K562 (cell line): ENCODE results near the gene LRP10. TPM values are rescaled to one million over a fixed set of nuclear protein-coding genes. Genes with fewer than 3 reads are reported as not detected.

Experiments used
- ATAC-seq: fragments of 200-7000 bp; cut with Tn5 transposase; 3 replicates; pipeline ENCODE4 v1.9.1; 2020; ENCODE audit warnings: moderate library complexity
- BruUV-seq: library from RNA; stranded (reverse); fragments of 400-500 nt; replicated peaks from 2 replicates; lab custom pipeline; 2021; lab: Mats Ljungman, UMichigan
- CTCF ChIA-PET: fragments of 300-600 bp; formaldehyde crosslinking; extraction: SDS; loops from one replicate; lab custom pipeline; 2021; ENCODE audit warnings: low intra/inter-chr PET ratio; lab: Yijun Ruan, JAX
- POLR2A ChIA-PET: fragments of 300-600, 350-650 bp; sonication (Branson Sonifier 250); formaldehyde crosslinking; extraction: SDS; loops from one replicate; lab custom pipeline; 2021; ENCODE audit warnings: antibody characterized with exemption, inconsistent platforms; lab: Yijun Ruan, JAX
- DNase-seq, 4 experiments: peaks; one replicate each; pipeline versions ENCODE4 v3.0.0 to v3.0.0-alpha.2; 2011 to 2018; ENCODE audit warnings: low spot score in 3 of 4, mixed read lengths in 3 of 4; ENCODE audit errors: extremely low read depth in 1 of 4
- FAIRE-seq: peaks from 2 replicates; lab custom pipeline; 2011; peaks lifted over from hg19 to GRCh38; lab: Jason Lieb, UNC
- H2AFZ ChIP-seq: 2 replicates; pipeline ENCODE4 v1.6.0; 2011; ENCODE audit warnings: low read depth, low read length, control low read depth, inconsistent platforms
- H3K27ac ChIP-seq: fragments of 200-600 bp; 3 replicates; pipeline ENCODE4 v1.8.0; 2011; ENCODE audit warnings: low read depth, mild to moderate bottlenecking, control low read depth, inconsistent platforms, low read length, moderate library complexity, mixed read lengths; ENCODE audit errors: extremely low read depth
- H3K27me3 ChIP-seq, 2 experiments: fragments of 300-600 bp in 1 of 2; 2 replicates in 1 of 2; 3 replicates in 1 of 2; pipeline versions ENCODE4 v1.6.0 to v1.8.0; 2011; ENCODE audit warnings: inconsistent platforms in 2 of 2, low read length in 2 of 2, mild to moderate bottlenecking in 1 of 2, mixed read lengths in 1 of 2, moderate library complexity in 1 of 2; ENCODE audit not compliant: control insufficient read depth in 2 of 2, insufficient read depth in 2 of 2
- H3K36me3 ChIP-seq: fragments of 300-600 bp; 3 replicates; pipeline ENCODE4 v1.8.0; 2011; ENCODE audit warnings: mild to moderate bottlenecking, low read length, inconsistent platforms; ENCODE audit not compliant: control insufficient read depth, insufficient read depth
- H3K4me1 ChIP-seq, 2 experiments: fragments of 200-600 bp in 1 of 2; replicated peaks in 1 of 2; 2 replicates in 1 of 2; 3 replicates in 1 of 2; pipeline versions ENCODE4 v1.5.1 to v1.8.0; 2011; ENCODE audit warnings: inconsistent platforms in 2 of 2, low read length in 2 of 2, mild to moderate bottlenecking in 1 of 2, mixed read lengths in 1 of 2, moderate library complexity in 1 of 2; ENCODE audit not compliant: control insufficient read depth in 2 of 2, insufficient read depth in 2 of 2
- H3K4me2 ChIP-seq: 2 replicates; pipeline ENCODE4 v1.6.1; 2011; ENCODE audit warnings: low read length, control low read depth, inconsistent platforms, mixed read lengths; ENCODE audit not compliant: insufficient read depth
- H3K4me3 ChIP-seq: fragments of 200-600 bp; sonication (generic), shearing (Covaris generic); 2 replicates; pipeline ENCODE4 v1.5.1; 2016; ENCODE audit warnings: control low read depth, inconsistent platforms
- H3K79me2 ChIP-seq: fragments of 200-600 bp; 3 replicates; pipeline ENCODE4 v1.8.0; 2011; ENCODE audit warnings: low read length, inconsistent platforms; ENCODE audit not compliant: control insufficient read depth, insufficient read depth
- H3K9ac ChIP-seq, 2 experiments: 2 replicates each; pipeline versions ENCODE4 v1.6.0 to v1.6.1; 2011; ENCODE audit warnings: low read depth in 2 of 2, low read length in 2 of 2, control low read depth in 1 of 2, inconsistent platforms in 1 of 2, mild to moderate bottlenecking in 1 of 2, mixed read lengths in 1 of 2; ENCODE audit not compliant: insufficient read depth in 1 of 2
- H3K9me1 ChIP-seq: one replicate; pipeline ENCODE4 v1.6.0; 2011; ENCODE audit warnings: inconsistent platforms, mild to moderate bottlenecking, low read length, moderate library complexity; ENCODE audit not compliant: control insufficient read depth, insufficient read depth
- H3K9me3 ChIP-seq: replicated peaks from 2 replicates; pipeline ENCODE4 v1.5.1; 2011; ENCODE audit warnings: low read depth, low read length, inconsistent platforms; ENCODE audit not compliant: control insufficient read depth, insufficient read depth
- H4K20me1 ChIP-seq: replicated peaks from 2 replicates; pipeline ENCODE4 v1.6.1; 2011; ENCODE audit warnings: low read length, inconsistent platforms, mixed read lengths; ENCODE audit not compliant: control insufficient read depth, insufficient read depth
- E2F5 ChIP-seq: sonication (generic); formaldehyde crosslinking; IDR thresholded peaks from 2 replicates; pipeline ENCODE4 v1.8.0; 2022; ENCODE audit warnings: mild to moderate bottlenecking, missing genetic modification reagents
- HBP1 ChIP-seq: fragments of 450-650 bp; formaldehyde crosslinking; IDR thresholded peaks from 2 replicates; pipeline ENCODE4 v1.4.0; 2022; ENCODE audit warnings: missing genetic modification characterization
- HDAC3 ChIP-seq: fragments of 450-650 bp; IDR thresholded peaks from 2 replicates; pipeline ENCODE4 v1.6.1; 2018; ENCODE audit warnings: borderline replicate concordance, mild to moderate bottlenecking, moderate library complexity; ENCODE audit not compliant: partially characterized antibody
- HMGN3 ChIP-seq: IDR thresholded peaks from 2 replicates; pipeline ENCODE4 v1.6.1; 2011; ENCODE audit warnings: borderline replicate concordance, low read depth, mild to moderate bottlenecking, mixed read lengths, low read length; ENCODE audit not compliant: insufficient read length; ENCODE audit errors: extremely low read depth
- KAT8 ChIP-seq: fragments of 450-650 bp; IDR thresholded peaks from 2 replicates; pipeline ENCODE4 v1.6.1; 2016; ENCODE audit warnings: low read depth, mild to moderate bottlenecking
- MEF2D ChIP-seq: conservative IDR thresholded peaks from 2 replicates; pipeline ENCODE4 v1.6.1; 2016; ENCODE audit warnings: low read depth, missing genetic modification characterization, missing compliant biosample characterization
- NELFE ChIP-seq: IDR thresholded peaks from 2 replicates; pipeline ENCODE4 v1.6.1; 2011; ENCODE audit warnings: mild to moderate bottlenecking; ENCODE audit not compliant: insufficient read depth, insufficient read length
- NFATC3 ChIP-seq: fragments of 450-650 bp; IDR thresholded peaks from 2 replicates; pipeline ENCODE4 v1.6.1; 2017; ENCODE audit warnings: mild to moderate bottlenecking
- NFIX ChIP-seq: fragments of 250-450 bp; sonication (Bioruptor Pico); IDR thresholded peaks from 2 replicates; pipeline ENCODE4 v1.4.0; 2020; ENCODE audit warnings: low read depth, mild to moderate bottlenecking, moderate library complexity
- POLR3G ChIP-seq: IDR thresholded peaks from 2 replicates; pipeline ENCODE4 v1.6.1; 2011; ENCODE audit not compliant: insufficient read length, insufficient replicate concordance; ENCODE audit errors: extremely low read depth
- RUNX1 ChIP-seq: sonication (generic); IDR thresholded peaks from 2 replicates; pipeline ENCODE4 v1.6.1; 2016; ENCODE audit warnings: antibody characterized with exemption, low read depth
- SPI1 ChIP-seq: IDR thresholded peaks from 2 replicates; pipeline ENCODE4 v1.6.1; 2011; ENCODE audit warnings: low read depth, low read length, control low read depth, borderline replicate concordance
- SRSF9 ChIP-seq: fragments of 200-400 bp; formaldehyde crosslinking; IDR thresholded peaks from 2 replicates; pipeline ENCODE4 v1.6.1; 2017; ENCODE audit warnings: low read depth, low read length, borderline replicate concordance
- TRIM24 ChIP-seq, 2 experiments: fragments of 450-650 bp; IDR thresholded peaks; 2 replicates each; pipeline ENCODE4 v1.6.1; 2016
- ZNF41 ChIP-seq: fragments of 250-450 bp; sonication (Bioruptor Pico); conservative IDR thresholded peaks from 2 replicates; pipeline ENCODE4 v1.4.0; 2020; ENCODE audit warnings: mild to moderate bottlenecking
- ZNF445 ChIP-seq: fragments of 250-450 bp; sonication (Bioruptor Pico); IDR thresholded peaks from 2 replicates; pipeline ENCODE4 v1.4.0; 2020; ENCODE audit warnings: low read depth, mild to moderate bottlenecking, moderate library complexity
- ZNF695 ChIP-seq: fragments of 450-650 bp; formaldehyde crosslinking; IDR thresholded peaks from 2 replicates; pipeline ENCODE4 v1.4.0; 2020; ENCODE audit warnings: mild to moderate bottlenecking, moderate library complexity
- ZNF707 ChIP-seq: fragments of 250-450 bp; sonication (Bioruptor Pico); conservative IDR thresholded peaks from 2 replicates; pipeline ENCODE4 v1.8.0; 2022; ENCODE audit warnings: inconsistent platforms, mild to moderate bottlenecking, moderate library complexity
- whole genome bisulfite sequencing: fragments of 100-300 bp; shearing (Covaris generic); methylation state at CpG from one replicate; pipeline ENCODE4 v1.1.6; 2016; ENCODE audit warnings: low coverage, mixed read lengths; ENCODE audit not compliant: insufficient coverage; ENCODE audit errors: missing lambda C conversion rate; 5-methylcytosine and 5-hydroxymethylcytosine counted together
- in situ Hi-C: fragments of 300-500 bp; cut with MboI; formaldehyde crosslinking; loops from 4 replicates; pipeline ENCODE4 v1.15.0; 2018; ENCODE audit warnings: inconsistent platforms, mixed read lengths
- intact Hi-C: fragments of 100-400 bp; cut with micrococcal nuclease; formaldehyde crosslinking; loops from 2 replicates; pipeline ENCODE4 v1.14.2; 2022
- polyA plus RNA-seq, 8 experiments: library from polyadenylated mRNA; depleted of rRNA in 4 of 8; stranded (reverse) in 5 of 8; unstranded in 3 of 8; fragments of >200 nt; fragmentation: Nextera tagmentation in 2 of 8; fragmentation: Illumina TruSeq in 1 of 8; extraction: Ambion mirVana in 2 of 8; extraction: Trizol in 1 of 8; gene quantifications; 2 replicates each; pipeline versions ENCODE4 v1.2.1 to v1.2.3, GENCODE V29; 2011 to 2014; ENCODE audit warnings: inconsistent platforms in 1 of 8, missing spikeins in 1 of 8
- total RNA-seq, 7 experiments: library from RNA; depleted of rRNA in 6 of 7; stranded (reverse); fragments of >200 nt in 6 of 7; fragmentation: Illumina TruSeq in 2 of 7; extraction: Trizol in 2 of 7; gene quantifications; 2 replicates each; pipeline versions ENCODE4 v1.2.1 to v1.2.3, GENCODE V29; 2011 to 2021; ENCODE audit warnings: low replicate concordance in 1 of 7
- TF ChIP-seq, protein P1 (sequence below): fragments of 250-450 bp; sonication (Bioruptor Pico); IDR thresholded peaks from 2 replicates; pipeline ENCODE4 v1.8.0; 2022; ENCODE audit warnings: moderate library complexity, mild to moderate bottlenecking, inconsistent platforms

Gene LRP10
- total and polyA plus RNA-seq, 9 of the 15 experiments (the other 6 are each of a cell fraction or from before 2014, with no cell fraction given) = 1.3 to 45.5 (median 10.9) TPM

GRCh38 chr14:22888662-22889061 is 17.1 kb downstream of the LRP10 start:
- intact Hi-C loops = no loop called here
- H3K9me1 ChIP-seq = peaks cover 3% of the 10 kb centered on the region
- POLR2A ChIA-PET = interaction anchor here (0.8 to 1.4 kb wide), 3 partner anchors 12 to 59 kb away, joined by 3 to 6 read pairs (median 6); partner anchors contain the start of gene MRPL52
- CTCF ChIA-PET = no interaction called here
- no peak overlapping the region for H3K4me3 ChIP-seq
- no peaks in the 10 kb centered on the region for H3K36me3 ChIP-seq
- peaks cover 22 to 38% of the 10 kb centered on the region in 2 experiments for H3K4me1 ChIP-seq
- H3K9me3 ChIP-seq = no peaks in the 10 kb centered on the region
- in situ Hi-C loops = no loop called here
- peak overlapping the region; percentile 87; the same call in 1 of the 2 replicates for H3K4me2 ChIP-seq
- ATAC-seq (no peak), DNase-seq (no peak), FAIRE-seq (no peak)
- no peak overlapping the region for H2AFZ ChIP-seq
- no peaks in the 10 kb centered on the region for H3K27me3 ChIP-seq
- no peaks in the 10 kb centered on the region for H4K20me1 ChIP-seq
- TF ChIP-seq HMGN3 (no peak), ZNF41 (no peak), RUNX1 (no peak), TRIM24 (IDR thresholded peaks at IDR 0.05) (no peak), E2F5 (no peak), SRSF9 (no peak), KAT8 (no peak), NFIX (no peak), POLR3G (no peak), ZNF707 (CRISPR knock-in tag) (no peak), MEF2D (no peak), ZNF695 (no peak), SPI1 (no peak), ZNF445 (no peak), HBP1 (no peak), NFATC3 (no peak), NELFE (no peak), HDAC3 (no peak)
- TF ChIP-seq, protein P1, sequence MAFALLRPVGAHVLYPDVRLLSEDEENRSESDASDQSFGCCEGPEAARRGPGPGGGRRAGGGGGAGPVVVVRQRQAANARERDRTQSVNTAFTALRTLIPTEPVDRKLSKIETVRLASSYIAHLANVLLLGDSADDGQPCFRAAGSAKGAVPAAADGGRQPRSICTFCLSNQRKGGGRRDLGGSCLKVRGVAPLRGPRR = no peak
- WGBS = 35% methylated on average over 2 of the region's 4 CpGs
- H3K9ac ChIP-seq = no peak overlapping the region
- peaks cover 14% of the 10 kb centered on the region for H3K79me2 ChIP-seq
- BruUV-seq = no TSS peak
- no peak overlapping the region for H3K27ac ChIP-seq
